CD14-positive monocyte (primary cell): ENCODE measurements around the gene SAT2. TPM values are rescaled to one million over a fixed set of nuclear protein-coding genes. Genes with fewer than 3 reads are reported as not detected.

Experiments
- DNase-seq, 3 donors: peaks; one replicate each; pipeline ENCODE4 v3.0.0-alpha.2; 2011 to 2022
- H2AFZ ChIP-seq: 2 replicates; pipeline ENCODE4 v1.6.0; 2012; ENCODE audit warnings: mild to moderate bottlenecking, low read depth, low read length, inconsistent platforms; ENCODE audit not compliant: insufficient read depth, poor library complexity, severe bottlenecking
- H3K27ac ChIP-seq, 2 donors: 1 replicate in 1 of 2; 2 replicates in 1 of 2; pipeline ENCODE4 v1.5.1; 2012 to 2013; ENCODE audit warnings: low read length in 2 of 2, control low read depth in 1 of 2, inconsistent platforms in 1 of 2, low read depth in 1 of 2, mild to moderate bottlenecking in 1 of 2
- H3K27me3 ChIP-seq, 2 donors: one replicate each; pipeline versions ENCODE4 v1.6.0 to v1.6.1; 2011 to 2013; ENCODE audit warnings: low read length in 2 of 2; ENCODE audit not compliant: control insufficient read depth in 2 of 2, insufficient read depth in 2 of 2
- H3K36me3 ChIP-seq, 2 donors: replicated peaks in 1 of 2; 1 replicate in 1 of 2; 2 replicates in 1 of 2; pipeline versions ENCODE4 v1.5.1 to v1.6.1; 2012 to 2013; ENCODE audit warnings: low read length in 2 of 2, control low read depth in 1 of 2, inconsistent platforms in 1 of 2, mild to moderate bottlenecking in 1 of 2; ENCODE audit not compliant: insufficient read depth in 2 of 2, control insufficient read depth in 1 of 2
- H3K4me1 ChIP-seq, 2 donors: 1 replicate in 1 of 2; 2 replicates in 1 of 2; pipeline versions ENCODE4 v1.5.1 to v1.6.1; 2012 to 2013; ENCODE audit warnings: low read length in 2 of 2, control low read depth in 1 of 2, inconsistent platforms in 1 of 2, mild to moderate bottlenecking in 1 of 2, moderate library complexity in 1 of 2; ENCODE audit not compliant: insufficient read depth in 2 of 2, control insufficient read depth in 1 of 2
- H3K4me2 ChIP-seq: replicated peaks from 2 replicates; pipeline ENCODE3; 2012; ENCODE audit warnings: low read length, moderate library complexity, mild to moderate bottlenecking; ENCODE audit not compliant: poor library complexity, severe bottlenecking; ENCODE audit errors: extremely low read depth
- H3K4me3 ChIP-seq, 3 experiments: fragments of 200-600 bp in 1 of 3; sonication (generic) in 1 of 3; replicated peaks in 1 of 3; 1 replicate in 2 of 3; 2 replicates in 1 of 3; pipeline ENCODE4 v1.5.1; 2011 to 2013; ENCODE audit warnings: low read length in 3 of 3, mild to moderate bottlenecking in 3 of 3, control low read depth in 2 of 3, low read depth in 2 of 3, inconsistent platforms in 1 of 3, moderate library complexity in 1 of 3
- H3K79me2 ChIP-seq: 2 replicates; pipeline ENCODE4 v1.6.0; 2012; ENCODE audit warnings: mild to moderate bottlenecking, control low read depth, inconsistent platforms, low read length, moderate library complexity; ENCODE audit not compliant: insufficient read depth
- H3K9ac ChIP-seq: 2 replicates; pipeline ENCODE4 v1.6.0; 2017; ENCODE audit warnings: low read length, mild to moderate bottlenecking; ENCODE audit not compliant: insufficient read depth, poor library complexity, severe bottlenecking
- H3K9me3 ChIP-seq, 2 donors: replicated peaks in 1 of 2; 1 replicate in 1 of 2; 2 replicates in 1 of 2; pipeline versions ENCODE4 v1.5.1 to v1.6.1; 2012 to 2013; ENCODE audit warnings: low read length in 2 of 2, control low read depth in 1 of 2; ENCODE audit not compliant: control insufficient read depth in 1 of 2, insufficient read depth in 1 of 2
- H4K20me1 ChIP-seq: 2 replicates; pipeline ENCODE4 v1.6.0; 2012; ENCODE audit warnings: mild to moderate bottlenecking, low read length, control low read depth, moderate library complexity; ENCODE audit not compliant: insufficient read depth
- H3K27ac Mint-ChIP-seq, 7 donors: one replicate each; pipeline ENCODE4 v1.8.0; 2020; ENCODE audit warnings: mild to moderate bottlenecking in 7 of 7, mixed read lengths in 7 of 7, moderate library complexity in 6 of 7, inconsistent platforms in 2 of 7
- H3K27me3 Mint-ChIP-seq, 3 donors: one replicate each; pipeline ENCODE4 v1.8.0; 2021 to 2022; ENCODE audit warnings: low read depth in 3 of 3, mild to moderate bottlenecking in 3 of 3, mixed read lengths in 3 of 3, moderate library complexity in 3 of 3, inconsistent platforms in 1 of 3
- H3K36me3 Mint-ChIP-seq, 2 donors: one replicate each; pipeline ENCODE4 v1.8.0; 2020; ENCODE audit warnings: mixed read lengths in 2 of 2, inconsistent platforms in 1 of 2, mild to moderate bottlenecking in 1 of 2
- H3K4me1 Mint-ChIP-seq: one replicate; pipeline ENCODE4 v1.8.0; 2020; ENCODE audit warnings: mild to moderate bottlenecking, mixed read lengths
- H3K4me3 Mint-ChIP-seq, 2 donors: one replicate each; pipeline ENCODE4 v1.8.0; 2020; ENCODE audit warnings: mild to moderate bottlenecking in 2 of 2, mixed read lengths in 2 of 2, moderate library complexity in 1 of 2
- H3K9me3 Mint-ChIP-seq, 7 donors: one replicate each; pipeline ENCODE4 v1.8.0; 2020 to 2022; ENCODE audit warnings: mixed read lengths in 7 of 7, mild to moderate bottlenecking in 6 of 7, moderate library complexity in 6 of 7, inconsistent platforms in 2 of 7
- CTCF ChIP-seq: fragments of 200-600 bp; IDR thresholded peaks from one replicate; pipeline ENCODE4 v1.8.0; 2022; ENCODE audit warnings: antibody characterized with exemption, mild to moderate bottlenecking
- WGBS: methylation state at CpG from one replicate; pipeline ENCODE4 v1.1.5; 2013; ENCODE audit warnings: missing lambda C conversion rate; ENCODE audit not compliant: insufficient coverage; 5-methylcytosine and 5-hydroxymethylcytosine counted together
- intact Hi-C, 2 donors: fragments of 100-400 bp; cut with micrococcal nuclease; formaldehyde crosslinking; loops; one replicate each; pipeline versions ENCODE4 v1.15.0 to v1.15.1; 2023
- polyA plus RNA-seq, 3 donors: library from polyadenylated mRNA; depleted of rRNA in 1 of 3; unstranded in 2 of 3; stranded (reverse) in 1 of 3; fragments of 300-500 nt in 2 of 3; fragments of >200 nt in 1 of 3; fragmentation: Illumina TruSeq in 2 of 3; gene quantifications; 1 replicate in 2 of 3; 2 replicates in 1 of 3; pipeline ENCODE4 v1.2.3, GENCODE V29; 2012 to 2021

The SAT2 gene
- polyA plus RNA-seq, 3 donors = 83.4 to 155 (median 89.8) TPM

- peaks cover 48% of the 10 kb centered on the region for H3K4me1 Mint-ChIP-seq
- peak overlapping the region in 1 of 3 experiments; percentile 58 for H3K4me3 ChIP-seq
- no peaks in the 10 kb centered on the region for H3K27me3 ChIP-seq
- peak overlapping the region; percentile 71 to 91 (median 83) for H3K27ac Mint-ChIP-seq
- no peak for DNase-seq
- peaks cover 0 to 4% (median 0%) of the 10 kb centered on the region in 7 donors for H3K9me3 Mint-ChIP-seq
- intact Hi-C loops = loop anchor here in 1 of 2 donors (5.0 kb wide), 1 partner anchor 85 kb away; no protein-coding TSS in a partner anchor
- H3K36me3 ChIP-seq = peaks cover 34 to 37% of the 10 kb centered on the region in 2 donors
- peak overlapping the region; percentile 66 for H3K4me2 ChIP-seq
- peaks cover 56% of the 10 kb centered on the region for H3K79me2 ChIP-seq
- peak overlapping the region; percentile 31 to 52 for H3K4me3 Mint-ChIP-seq
- peaks cover 0 to 2% (median 2%) of the 10 kb centered on the region in 3 donors for H3K27me3 Mint-ChIP-seq
- TF ChIP-seq CTCF = no peak
- peaks cover 41 to 57% of the 10 kb centered on the region in 2 donors for H3K36me3 Mint-ChIP-seq
- peak overlapping the region in 1 of 2 donors; percentile 76 for H3K27ac ChIP-seq
- peaks cover 63 to 75% of the 10 kb centered on the region in 2 donors for H3K4me1 ChIP-seq
- no peak overlapping the region for H3K9ac ChIP-seq
- H3K9me3 ChIP-seq = no peaks in the 10 kb centered on the region
- H4K20me1 ChIP-seq = peaks cover 31% of the 10 kb centered on the region
- WGBS = 77% methylated on average over 5 of the region's 9 CpGs
- no peak overlapping the region for H2AFZ ChIP-seq
Observed at GRCh38 chr17:7586673-7587419, 40.8 kb downstream of the SAT2 start.

- no peaks in the 10 kb centered on the region for H3K27me3 ChIP-seq
- H3K4me1 ChIP-seq = peaks cover 74 to 91% of the 10 kb centered on the region in 2 donors
Observed at GRCh38 chr17:7583253-7584109, 44.1 kb downstream of the SAT2 start, which contains the start of gene MPDU1. Gene MPDU1 (plus strand): TSS chr17:7583852. CDS start chr17:7583863, 11 bp downstream.

More at GRCh38 chr17:7583253-7584109, 44.1 kb downstream of the SAT2 start, which contains the start of gene MPDU1:
- H3K9me3 ChIP-seq = no peaks in the 10 kb centered on the region
- peaks cover 52 to 66% of the 10 kb centered on the region in 2 donors for H3K36me3 Mint-ChIP-seq
- peaks cover 0 to 6% (median 0%) of the 10 kb centered on the region in 7 donors for H3K9me3 Mint-ChIP-seq
- peak within 1 kb of the TSS; percentile 99 for H3K4me2 ChIP-seq
- no peak for TF ChIP-seq CTCF
- H3K9ac ChIP-seq = peak within 1 kb of the TSS; percentile 80
- peaks cover 70% of the 10 kb centered on the region for H3K4me1 Mint-ChIP-seq
- H3K27me3 Mint-ChIP-seq = peaks cover 0 to 6% (median 2%) of the 10 kb centered on the region in 3 donors
- H3K4me3 Mint-ChIP-seq = peak within 1 kb of the TSS; percentile 98 to 99
- peak within 1 kb of the TSS; percentile 71 for H2AFZ ChIP-seq
- H3K79me2 ChIP-seq = peaks cover 74% of the 10 kb centered on the region
- intact Hi-C loops = loop anchor here (5.0 kb wide), 2 partner anchors 146 to 276 kb away; partner anchors contain the start of genes EIF5A (in 1 of the 2), FGF11 (in 1 of the 2) and TMEM102 (in 1 of the 2)
- H3K36me3 ChIP-seq = peaks cover 19 to 22% of the 10 kb centered on the region in 2 donors
- peaks cover 46% of the 10 kb centered on the region for H4K20me1 ChIP-seq
- H3K27ac Mint-ChIP-seq = peak within 1 kb of the TSS; percentile 98 to 100 (median 100)
- H3K27ac ChIP-seq = peak within 1 kb of the TSS; percentile 99
- 8% methylated on average over 58 of the region's 69 CpGs for WGBS
- peak within 1 kb of the TSS; percentile 59 to 98 (median 60) for H3K4me3 ChIP-seq
- DNase-seq = peak; percentile 94 to 98 (median 97)
